Suprapubic skin (tissue), 4 donors: ENCODE results near the gene UTY. TPM values are rescaled to one million over a fixed set of nuclear protein-coding genes. Genes with fewer than 3 reads are reported as not detected.

Experiments used
- DNase-seq, 2 donors: peaks; one replicate each; pipeline ENCODE4 v3.0.0-alpha.2; 2019; ENCODE audit warnings: low spot score in 2 of 2
- H3K27ac ChIP-seq: fragments of 200-600 bp; sonication (generic); one replicate; pipeline ENCODE4 v1.5.1; 2019
- H3K27me3 ChIP-seq: fragments of 200-600 bp; sonication (generic); one replicate; pipeline ENCODE4 v1.5.1; 2019
- H3K36me3 ChIP-seq: fragments of 200-600 bp; sonication (generic); one replicate; pipeline ENCODE4 v1.5.1; 2019
- H3K4me1 ChIP-seq: fragments of 200-600 bp; sonication (generic); one replicate; pipeline ENCODE4 v1.5.1; 2019
- H3K4me3 ChIP-seq: fragments of 200-600 bp; sonication (generic); one replicate; pipeline ENCODE4 v1.5.1; 2019; ENCODE audit warnings: mild to moderate bottlenecking
- H3K9me3 ChIP-seq: fragments of 200-600 bp; sonication (generic); one replicate; pipeline ENCODE4 v1.5.1; 2019
- CTCF ChIP-seq, 2 donors: fragments of 200-600 bp in 1 of 2; fragments of 450-650 bp in 1 of 2; sonication (generic) in 1 of 2; IDR thresholded peaks; one replicate each; pipeline ENCODE4 v1.5.1; 2016 to 2019; ENCODE audit warnings: antibody characterized with exemption in 2 of 2, mild to moderate bottlenecking in 1 of 2, moderate library complexity in 1 of 2
- EP300 ChIP-seq: sonication (generic); formaldehyde crosslinking; IDR thresholded peaks from one replicate; pipeline ENCODE4 v1.6.1; 2017; ENCODE audit warnings: antibody characterized with exemption
- POLR2A ChIP-seq, 2 donors: fragments of 450-650 bp; IDR thresholded peaks; one replicate each; pipeline ENCODE4 v1.6.1; 2017; ENCODE audit warnings: antibody characterized with exemption in 2 of 2, mild to moderate bottlenecking in 2 of 2, moderate library complexity in 2 of 2
- POLR2AphosphoS5 ChIP-seq, 3 donors: sonication (generic); formaldehyde crosslinking; IDR thresholded peaks; one replicate each; pipeline ENCODE4 v1.6.1; 2017; ENCODE audit warnings: antibody characterized with exemption in 3 of 3
- WGBS: methylation state at CpG from one replicate; pipeline ENCODE4 v1.1.5; 2018; 5-methylcytosine and 5-hydroxymethylcytosine counted together
- total RNA-seq, 4 donors: library from RNA; depleted of rRNA; stranded (reverse); fragments of >200 nt; gene quantifications; one replicate each; pipeline ENCODE4 v1.1.0, GENCODE V29; 2016

Gene UTY
- total RNA-seq, 4 donors from 2014 or later = 0.11 to 40.0 (median 17.5) TPM

- no peak for TF ChIP-seq CTCF (IDR thresholded peaks at IDR 0.05)
- no peak for TF ChIP-seq POLR2AphosphoS5 (IDR thresholded peaks at IDR 0.05)
- TF ChIP-seq POLR2A (IDR thresholded peaks at IDR 0.05) = no peak
- TF ChIP-seq EP300 = no peak
- Histone ChIP-seq H3K4me1 (no peaks in the 10 kb centered on the region), H3K9me3 (no peaks in the 10 kb centered on the region), H3K36me3 (no peaks in the 10 kb centered on the region), H3K27ac (no peak overlapping the region), H3K4me3 (no peak overlapping the region), H3K27me3 (no peaks in the 10 kb centered on the region)
- no CpG with 5 or more reads among the region's 5 CpGs for WGBS
- no peak for DNase-seq
Observed at GRCh38 chrY:13210961-13211646, 268.7 kb downstream of the UTY start.

DNA sequence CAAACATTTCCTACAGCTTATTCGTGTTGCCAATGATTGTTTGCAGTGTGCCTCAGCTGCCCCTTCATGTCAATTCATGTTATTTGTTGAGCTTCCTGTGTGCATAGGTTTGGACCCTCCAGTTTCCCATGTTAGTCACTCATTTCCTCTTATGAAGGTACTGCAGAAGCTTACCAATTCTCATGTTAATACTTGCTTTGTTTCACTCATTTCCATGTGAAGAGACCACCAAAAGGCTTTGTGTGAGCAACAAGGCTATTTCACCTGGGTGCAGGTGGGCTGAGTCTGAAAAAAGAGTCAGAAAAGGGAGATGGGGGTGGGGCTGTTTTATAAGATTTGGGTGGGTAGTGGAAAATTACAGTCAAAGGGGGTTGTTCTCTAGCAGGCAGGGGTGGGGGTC, 274.6 kb downstream of the UTY start:
- Histone ChIP-seq H3K36me3 (no peaks in the 10 kb centered on the region), H3K9me3 (no peaks in the 10 kb centered on the region), H3K4me1 (no peaks in the 10 kb centered on the region), H3K27ac (no peak overlapping the region), H3K4me3 (no peak overlapping the region), H3K27me3 (no peaks in the 10 kb centered on the region)
- no peak for DNase-seq
- WGBS = no CpG with 5 or more reads among the region's 1 CpG
- TF ChIP-seq POLR2A (IDR thresholded peaks at IDR 0.05) (no peak), POLR2AphosphoS5 (IDR thresholded peaks at IDR 0.05) (no peak), CTCF (IDR thresholded peaks at IDR 0.05) (no peak), EP300 (no peak)

Other genes with a start within 250 kb of the UTY start
- 1 to 10 TPM in 1 of 4 donors, under 1 TPM in 1, not detected in 2; 0.86 to 1.7 TPM for gene TMSB4Y, start 223.9 kb upstream of the UTY start, total RNA-seq